Hypothalamus (tissue), 51 donors: Measurements from ENCODE around the gene UBA52.
"Not testable (repeated sequence)": the region's sequence is repeated elsewhere in the genome, so short reads cannot be mapped to it uniquely, and the experiment has no call there.

ENCODE experiments used
- DNase-seq, 51 donors: peaks; one replicate each; lab custom pipeline; 2025; lab: John Stamatoyannopoulos, UW

UBA52 gene

GRCh38 chr19:18571564-18572344 is at the start of gene UBA52:
TSS of gene UBA52 (plus strand) at chr19:18571857. CDS start at chr19:18573301, 1,444 bp downstream.
- peak; percentile 43 to 99 (median 96) for DNase-seq

GRCh38 chr19:18522124-18522861 is 49.4 kb upstream of the UBA52 start:
- peak; percentile 93 to 100 (median 100) for DNase-seq

- not testable (repeated sequence) for DNase-seq
Measured at GRCh38 chr19:18522862-18523440, 48.7 kb upstream of the UBA52 start.

- no peak for DNase-seq
Measured at GRCh38 chr19:18523841-18524240, 47.8 kb upstream of the UBA52 start.

- no peak for DNase-seq
Measured at GRCh38 chr19:18526316-18526715, 45.3 kb upstream of the UBA52 start.

- no peak for DNase-seq
Measured at GRCh38 chr19:18529782-18530181, 41.9 kb upstream of the UBA52 start.

GRCh38 chr19:18531485-18531884 is 40.2 kb upstream of the UBA52 start:
- no peak for DNase-seq

- DNase-seq = no peak
Measured at GRCh38 chr19:18532168-18532890, 39.3 kb upstream of the UBA52 start.

- no peak for DNase-seq
Measured at GRCh38 chr19:18533058-18533457, 38.6 kb upstream of the UBA52 start.

GRCh38 chr19:18536475-18536874 is 35.2 kb upstream of the UBA52 start:
- DNase-seq = no peak

GRCh38 chr19:18537431-18537830 is 34.2 kb upstream of the UBA52 start:
- DNase-seq = no peak

GRCh38 chr19:18538115-18538514 is 33.5 kb upstream of the UBA52 start:
- no peak for DNase-seq

GRCh38 chr19:18539372-18539771 is 32.3 kb upstream of the UBA52 start:
- no peak for DNase-seq

- not testable (repeated sequence) for DNase-seq
Measured at GRCh38 chr19:18540200-18540599, 31.5 kb upstream of the UBA52 start.

- DNase-seq = peak in 3 of 51 donors; percentile 5 to 63 (median 7)
Measured at GRCh38 chr19:18541258-18541991, 30.2 kb upstream of the UBA52 start.

GRCh38 chr19:18541992-18542940 is 29.4 kb upstream of the UBA52 start:
- DNase-seq = peak in 5 of 51 donors; percentile 31 to 62 (median 39)

- peak; percentile 22 to 95 (median 86) for DNase-seq
Measured at GRCh38 chr19:18542941-18543813, 28.5 kb upstream of the UBA52 start, which contains the start of gene FKBP8. TSS of gene FKBP8 (minus strand) at chr19:18543573. CDS start at chr19:18541970, 1,603 bp downstream.
